ENCODE data around the gene CCDC102B.

The CCDC102B gene

DNA sequence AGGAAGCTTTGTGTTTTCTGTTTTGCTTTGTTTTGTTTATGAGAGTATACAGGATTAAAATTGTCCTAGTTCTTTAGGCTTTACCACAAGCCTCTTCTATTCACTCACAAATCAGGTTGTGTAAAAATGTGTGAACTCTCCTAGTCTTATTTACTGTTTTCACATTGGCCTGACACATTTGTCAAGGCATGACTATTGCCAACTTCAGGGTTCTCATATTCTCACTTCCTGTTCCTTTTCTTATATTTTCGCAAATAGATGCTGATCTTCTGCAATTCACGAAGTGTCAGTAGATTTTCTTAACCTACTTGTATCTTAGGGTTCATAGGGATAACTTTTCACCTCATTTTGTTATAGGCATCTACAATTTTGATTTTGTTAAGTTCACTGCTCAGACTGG is 67.1 kb downstream of the CCDC102B start:
- Histone ChIP-seq H3K9me3 (ENCODE audit: insufficient read depth, low read length) (no peaks in the 10 kb centered on the region), H2AFZ (ENCODE audit: low read depth, low read length, severe bottlenecking) (no peak overlapping the region), H3K4me2 (ENCODE audit: low read depth, low read length, poor library complexity, severe bottlenecking) (no peak overlapping the region), H3K27ac (ENCODE audit: low read depth, low read length) (no peak overlapping the region), H3F3A (ENCODE audit: insufficient read depth) (no peaks in the 10 kb centered on the region), H3K9me2 (replicated peaks; ENCODE audit: insufficient read depth, low read length) (no peaks in the 10 kb centered on the region), H3K36me3 (ENCODE audit: low read length) (no peaks in the 10 kb centered on the region), H3K4me3 (ENCODE audit: insufficient read depth, low read length, poor library complexity, severe bottlenecking) (no peak overlapping the region), H3K27me3 (ENCODE audit: low read length) (no peaks in the 10 kb centered on the region), H3K79me2 (ENCODE audit: insufficient read depth, low read length) (no peaks in the 10 kb centered on the region), H3K9ac (ENCODE audit: low read length) (no peak overlapping the region), H4K20me1 (ENCODE audit: low read depth, low read length) (peaks cover 4% of the 10 kb centered on the region; the same call in 1 of the 2 replicates)
- no peak for TF ChIP-seq EZH2phosphoT487 (conservative IDR thresholded peaks at IDR 0.05; ENCODE audit: low read length)
- TF ChIP-seq, protein P1, sequence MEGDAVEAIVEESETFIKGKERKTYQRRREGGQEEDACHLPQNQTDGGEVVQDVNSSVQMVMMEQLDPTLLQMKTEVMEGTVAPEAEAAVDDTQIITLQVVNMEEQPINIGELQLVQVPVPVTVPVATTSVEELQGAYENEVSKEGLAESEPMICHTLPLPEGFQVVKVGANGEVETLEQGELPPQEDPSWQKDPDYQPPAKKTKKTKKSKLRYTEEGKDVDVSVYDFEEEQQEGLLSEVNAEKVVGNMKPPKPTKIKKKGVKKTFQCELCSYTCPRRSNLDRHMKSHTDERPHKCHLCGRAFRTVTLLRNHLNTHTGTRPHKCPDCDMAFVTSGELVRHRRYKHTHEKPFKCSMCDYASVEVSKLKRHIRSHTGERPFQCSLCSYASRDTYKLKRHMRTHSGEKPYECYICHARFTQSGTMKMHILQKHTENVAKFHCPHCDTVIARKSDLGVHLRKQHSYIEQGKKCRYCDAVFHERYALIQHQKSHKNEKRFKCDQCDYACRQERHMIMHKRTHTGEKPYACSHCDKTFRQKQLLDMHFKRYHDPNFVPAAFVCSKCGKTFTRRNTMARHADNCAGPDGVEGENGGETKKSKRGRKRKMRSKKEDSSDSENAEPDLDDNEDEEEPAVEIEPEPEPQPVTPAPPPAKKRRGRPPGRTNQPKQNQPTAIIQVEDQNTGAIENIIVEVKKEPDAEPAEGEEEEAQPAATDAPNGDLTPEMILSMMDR (IDR thresholded peaks at IDR 0.05; ENCODE audit: insufficient read depth, low read length, poor library complexity, severe bottlenecking) = no peak

DNA sequence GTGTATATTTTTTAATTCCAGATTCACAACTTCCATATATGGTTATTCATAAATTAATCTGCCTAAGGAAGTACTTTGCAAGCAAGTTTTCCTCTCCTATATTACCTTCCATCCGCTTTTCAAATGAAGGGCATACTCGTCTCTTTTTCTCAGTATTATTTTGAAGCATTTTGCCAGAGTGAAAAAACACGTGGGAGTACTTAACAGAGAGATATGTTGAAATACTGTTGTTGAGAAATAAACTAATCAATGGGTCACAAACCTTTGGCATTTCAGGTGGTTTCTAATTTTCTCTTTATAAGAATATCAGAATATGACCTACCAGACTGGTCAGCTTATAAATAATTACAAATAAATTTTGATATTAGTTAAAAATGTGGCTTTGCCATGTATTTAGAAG is 67.6 kb downstream of the CCDC102B start:
- H3K9me3 ChIP-seq (ENCODE audit: insufficient read depth, low read length) = no peaks in the 10 kb centered on the region
- peaks cover 4% of the 10 kb centered on the region; the same call in 1 of the 2 replicates for H4K20me1 ChIP-seq (ENCODE audit: low read depth, low read length)
- H3K36me3 ChIP-seq (ENCODE audit: low read length) = no peaks in the 10 kb centered on the region
- no peak overlapping the region for H3K9ac ChIP-seq (ENCODE audit: low read length)
- no peak for TF ChIP-seq EZH2phosphoT487 (conservative IDR thresholded peaks at IDR 0.05; ENCODE audit: low read length)
- TF ChIP-seq, protein P1 (IDR thresholded peaks at IDR 0.05; ENCODE audit: insufficient read depth, low read length, poor library complexity, severe bottlenecking) = no peak
- H3K4me2 ChIP-seq (ENCODE audit: low read depth, low read length, poor library complexity, severe bottlenecking) = no peak overlapping the region
- H3K79me2 ChIP-seq (ENCODE audit: insufficient read depth, low read length) = no peaks in the 10 kb centered on the region
- no peaks in the 10 kb centered on the region for H3K27me3 ChIP-seq (ENCODE audit: low read length)
- no peak overlapping the region for H3K4me3 ChIP-seq (ENCODE audit: insufficient read depth, low read length, poor library complexity, severe bottlenecking)
- no peaks in the 10 kb centered on the region for H3F3A ChIP-seq (ENCODE audit: insufficient read depth)
- no peak overlapping the region for H3K27ac ChIP-seq (ENCODE audit: low read depth, low read length)
- no peak overlapping the region for H2AFZ ChIP-seq (ENCODE audit: low read depth, low read length, severe bottlenecking)
- H3K9me2 ChIP-seq (replicated peaks; ENCODE audit: insufficient read depth, low read length) = no peaks in the 10 kb centered on the region

DNA sequence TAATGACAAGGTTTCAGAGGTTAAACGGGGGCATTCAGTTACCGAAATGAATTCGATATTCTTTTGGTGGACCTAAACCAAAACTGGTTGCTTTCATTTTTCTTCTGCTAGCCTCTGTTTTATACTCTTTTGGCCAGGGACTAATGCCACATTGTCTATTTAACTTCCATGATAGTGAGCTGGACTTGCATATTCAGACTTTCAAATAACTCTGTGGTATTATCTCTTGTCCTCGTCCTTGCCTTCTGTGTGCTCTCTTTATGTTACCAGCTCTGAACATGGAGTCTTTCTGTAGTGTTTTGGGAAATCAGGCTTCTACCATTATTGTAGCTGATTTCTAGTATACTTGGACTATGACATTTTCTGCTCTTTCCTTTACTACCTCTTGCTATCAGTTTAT is 75.1 kb downstream of the CCDC102B start:
- no peaks in the 10 kb centered on the region for H4K20me1 ChIP-seq (ENCODE audit: low read depth, low read length)
- H3K27me3 ChIP-seq (ENCODE audit: low read length) = no peaks in the 10 kb centered on the region
- no peak overlapping the region for H3K9ac ChIP-seq (ENCODE audit: low read length)
- no peaks in the 10 kb centered on the region for H3K79me2 ChIP-seq (ENCODE audit: insufficient read depth, low read length)
- no peaks in the 10 kb centered on the region for H3F3A ChIP-seq (ENCODE audit: insufficient read depth)
- no peaks in the 10 kb centered on the region for H3K9me3 ChIP-seq (ENCODE audit: insufficient read depth, low read length)
- H3K4me2 ChIP-seq (ENCODE audit: low read depth, low read length, poor library complexity, severe bottlenecking) = no peak overlapping the region
- no peak overlapping the region for H3K4me3 ChIP-seq (ENCODE audit: insufficient read depth, low read length, poor library complexity, severe bottlenecking)
- TF ChIP-seq EZH2phosphoT487 (conservative IDR thresholded peaks at IDR 0.05; ENCODE audit: low read length) = no peak
- TF ChIP-seq, protein P1 (IDR thresholded peaks at IDR 0.05; ENCODE audit: insufficient read depth, low read length, poor library complexity, severe bottlenecking) = no peak
- H3K36me3 ChIP-seq (ENCODE audit: low read length) = no peaks in the 10 kb centered on the region
- H3K9me2 ChIP-seq (replicated peaks; ENCODE audit: insufficient read depth, low read length) = no peaks in the 10 kb centered on the region
- no peak overlapping the region for H2AFZ ChIP-seq (ENCODE audit: low read depth, low read length, severe bottlenecking)
- H3K27ac ChIP-seq (ENCODE audit: low read depth, low read length) = no peak overlapping the region

Data from SU-DHL-6 (cell line).